22Rv1 (cell line): Measurements from ENCODE around the gene GPC5.

Experiments
- H3K27ac ChIP-seq: fragments of 450-650 bp; 2 replicates; pipeline ENCODE4 v1.5.1; 2017
- CTCF ChIP-seq: fragments of 450-650 bp; IDR thresholded peaks from 2 replicates; pipeline ENCODE4 v1.5.1; 2017; ENCODE audit warnings: mild to moderate bottlenecking
- ZFX ChIP-seq: fragments of 450-650 bp; IDR thresholded peaks from 2 replicates; pipeline ENCODE4 v1.6.1; 2017; ENCODE audit warnings: antibody characterized with exemption, borderline replicate concordance

Gene GPC5

GRCh38 chr13:92833071-92833470, 1434.7 kb downstream of the GPC5 start:
- TF ChIP-seq ZFX = no peak
- no peak for TF ChIP-seq CTCF
- no peak overlapping the region for H3K27ac ChIP-seq

GRCh38 chr13:92836171-92836570, 1437.8 kb downstream of the GPC5 start:
- TF ChIP-seq ZFX (no peak), CTCF (no peak)
- H3K27ac ChIP-seq = no peak overlapping the region

GRCh38 chr13:92838786-92839185, 1440.4 kb downstream of the GPC5 start:
- TF ChIP-seq ZFX (no peak), CTCF (no peak)
- H3K27ac ChIP-seq = no peak overlapping the region

GRCh38 chr13:92842145-92842544, 1443.7 kb downstream of the GPC5 start:
- H3K27ac ChIP-seq = no peak overlapping the region
- TF ChIP-seq ZFX (no peak), CTCF (no peak)

GRCh38 chr13:92843549-92843948, 1445.1 kb downstream of the GPC5 start:
- no peak for TF ChIP-seq CTCF
- no peak for TF ChIP-seq ZFX
- H3K27ac ChIP-seq = 0 out of 2 replicates have a peak overlapping the region, but pooled peaks have one; percentile 1

GRCh38 chr13:92849381-92849780, 1451.0 kb downstream of the GPC5 start:
- no peak overlapping the region for H3K27ac ChIP-seq
- TF ChIP-seq ZFX (no peak), CTCF (no peak)

GRCh38 chr13:92864584-92865284, 1466.3 kb downstream of the GPC5 start:
- TF ChIP-seq ZFX (no peak), CTCF (no peak)
- no peak overlapping the region for H3K27ac ChIP-seq
